ENCODE measurements around the gene GOLGA5.
"Not testable (repeated sequence)": the region's sequence is repeated elsewhere in the genome, so short reads cannot be mapped to it uniquely, and the experiment has no call there.

GOLGA5 gene, protein sequence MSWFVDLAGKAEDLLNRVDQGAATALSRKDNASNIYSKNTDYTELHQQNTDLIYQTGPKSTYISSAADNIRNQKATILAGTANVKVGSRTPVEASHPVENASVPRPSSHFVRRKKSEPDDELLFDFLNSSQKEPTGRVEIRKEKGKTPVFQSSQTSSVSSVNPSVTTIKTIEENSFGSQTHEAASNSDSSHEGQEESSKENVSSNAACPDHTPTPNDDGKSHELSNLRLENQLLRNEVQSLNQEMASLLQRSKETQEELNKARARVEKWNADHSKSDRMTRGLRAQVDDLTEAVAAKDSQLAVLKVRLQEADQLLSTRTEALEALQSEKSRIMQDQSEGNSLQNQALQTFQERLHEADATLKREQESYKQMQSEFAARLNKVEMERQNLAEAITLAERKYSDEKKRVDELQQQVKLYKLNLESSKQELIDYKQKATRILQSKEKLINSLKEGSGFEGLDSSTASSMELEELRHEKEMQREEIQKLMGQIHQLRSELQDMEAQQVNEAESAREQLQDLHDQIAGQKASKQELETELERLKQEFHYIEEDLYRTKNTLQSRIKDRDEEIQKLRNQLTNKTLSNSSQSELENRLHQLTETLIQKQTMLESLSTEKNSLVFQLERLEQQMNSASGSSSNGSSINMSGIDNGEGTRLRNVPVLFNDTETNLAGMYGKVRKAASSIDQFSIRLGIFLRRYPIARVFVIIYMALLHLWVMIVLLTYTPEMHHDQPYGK

DNA sequence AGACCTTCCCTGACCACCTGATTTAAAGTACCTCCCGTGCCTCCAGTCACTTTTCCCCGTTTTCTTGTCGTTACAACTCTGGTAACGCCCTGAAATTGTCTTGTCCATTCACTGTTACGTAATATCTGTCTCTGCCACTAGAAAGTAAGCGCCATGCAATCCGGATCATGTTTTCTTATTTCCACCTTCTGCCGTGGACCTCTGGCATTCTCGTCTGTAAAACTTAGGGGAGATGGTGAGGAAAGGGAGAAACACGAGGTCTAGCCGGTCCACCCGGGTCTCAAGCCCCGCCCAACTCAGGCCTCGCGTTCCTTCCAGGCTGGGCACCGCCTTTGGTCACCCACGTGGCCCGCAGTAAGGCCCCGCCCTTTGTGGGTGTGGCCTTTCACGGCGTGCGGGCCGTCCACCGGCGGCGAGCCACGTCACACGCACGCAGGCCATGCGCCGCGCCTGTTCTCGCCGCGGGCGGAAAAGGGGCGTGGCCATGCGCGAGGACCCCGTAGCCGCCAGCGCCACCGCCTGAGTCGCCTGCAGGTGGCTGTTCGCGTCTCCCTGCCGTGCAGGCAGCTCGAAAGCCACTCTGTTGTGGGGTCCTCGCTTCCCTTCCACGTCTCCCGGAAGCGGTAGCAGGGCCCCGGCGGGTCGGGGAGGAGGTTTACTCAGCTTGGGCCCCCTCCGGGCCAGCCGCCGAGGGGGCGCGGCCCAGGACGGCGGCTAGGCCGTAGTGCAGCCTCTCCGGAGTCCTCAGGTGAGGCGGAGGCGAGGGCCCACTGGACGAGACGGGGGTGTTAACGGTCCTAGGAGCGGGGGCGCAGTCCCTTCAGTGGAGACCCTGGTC is at the start of gene GOLGA5:
GOLGA5 (plus strand) TSS at position 597 of the 838 bp plus-strand sequence. CDS start 3,133 bp downstream, outside the sequence.
- ATAC-seq, result peak; percentile 97
- peak; percentile 98 for DNase-seq

DNA sequence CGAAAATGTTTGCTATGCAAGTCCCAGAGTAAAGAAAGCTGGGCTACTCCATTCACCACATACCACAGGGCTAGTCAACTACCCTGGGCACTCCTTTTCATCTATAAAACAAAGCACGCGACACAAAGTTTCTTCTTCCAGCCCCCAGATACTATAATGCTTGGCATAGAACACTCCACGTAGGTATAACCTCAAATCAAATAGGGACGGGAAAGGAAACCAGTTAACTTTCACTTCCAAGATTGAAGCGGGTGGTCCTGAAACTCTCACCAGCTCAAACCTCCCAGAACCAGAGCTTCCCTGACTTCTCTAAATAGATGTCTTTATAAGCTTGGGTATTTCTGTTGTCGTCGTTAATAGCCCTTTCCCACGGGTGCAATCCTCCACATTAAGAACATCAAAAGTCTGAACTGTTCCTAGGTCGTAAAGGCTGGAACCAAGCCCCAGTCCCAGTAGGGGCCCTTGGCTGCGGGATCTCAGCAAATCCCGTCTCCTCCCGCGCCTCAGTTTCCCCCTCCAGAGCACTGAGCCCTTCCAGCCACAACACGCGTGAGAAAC is 46.3 kb upstream of the GOLGA5 start:
- DNase-seq (no peak), ATAC-seq (peak; percentile 5)

DNA sequence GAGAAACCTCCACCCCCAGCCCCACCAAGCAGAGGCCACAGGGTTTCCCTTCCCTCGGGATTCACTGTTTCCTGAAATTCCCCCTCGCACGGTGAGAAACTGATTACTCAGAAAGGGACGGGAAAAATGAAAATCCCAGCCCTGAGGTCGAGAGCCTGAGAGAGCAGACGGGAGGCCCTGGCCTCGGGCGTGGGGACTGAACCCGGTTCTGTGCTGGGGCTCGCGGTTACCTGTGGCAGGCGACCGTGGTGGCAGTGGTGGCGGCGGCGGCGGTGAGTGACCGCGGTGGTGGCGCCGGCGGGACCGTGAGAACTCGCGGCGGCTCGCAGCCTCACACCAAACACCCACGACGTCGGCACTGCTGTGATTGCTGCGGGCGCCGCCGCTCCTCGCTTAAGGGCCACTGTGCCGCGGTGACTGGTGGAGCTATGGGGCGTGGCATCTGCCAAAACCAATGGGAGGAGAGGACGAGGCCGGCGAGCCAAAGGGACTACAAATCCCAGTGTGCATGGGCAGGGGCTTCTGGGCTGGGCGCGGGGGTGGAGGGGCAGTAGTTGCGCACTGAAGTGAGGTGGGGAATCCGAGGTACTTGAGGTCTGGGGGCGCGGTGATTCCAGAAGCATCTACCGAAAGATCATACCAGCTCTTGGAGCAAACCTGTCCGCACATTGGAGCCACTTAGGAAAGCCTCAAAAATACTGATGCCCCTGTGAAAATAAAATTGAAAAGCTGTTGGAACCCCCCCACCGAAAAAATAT is 45.7 kb upstream of the GOLGA5 start, which contains the start of gene LGMN:
LGMN (minus strand) TSS at position 369 of the 758 bp plus-strand sequence. CDS start 15,841 bp downstream, outside the sequence.
- peak; percentile 91 for ATAC-seq
- peak; percentile 82 for DNase-seq

- peak; percentile 31 for DNase-seq
- ATAC-seq, result not testable (repeated sequence)
These were observed 43.8 kb upstream of the GOLGA5 start for GRCh38 chr14:92750222-92750728.

DNA sequence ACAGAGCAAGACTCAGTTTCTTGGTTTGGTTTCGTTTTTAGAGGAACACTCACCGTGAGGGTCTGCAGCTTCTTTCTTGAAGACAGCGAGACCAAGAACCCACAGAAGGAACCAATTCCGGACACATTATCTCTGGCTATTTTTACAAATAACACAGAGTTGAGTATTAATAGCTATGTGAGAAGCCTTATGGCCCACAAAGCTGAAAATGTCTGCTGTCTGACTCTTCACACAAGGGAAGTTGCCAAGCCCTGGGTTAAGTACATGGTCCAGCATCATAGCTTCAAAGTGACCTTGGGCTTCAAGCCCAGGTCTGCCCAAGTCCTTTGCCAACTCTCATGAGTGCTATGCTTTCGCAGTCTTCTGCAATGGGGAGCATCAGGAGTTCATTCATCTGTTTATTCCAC is 43.1 kb upstream of the GOLGA5 start:
- no peak for DNase-seq
- no peak for ATAC-seq

DNA sequence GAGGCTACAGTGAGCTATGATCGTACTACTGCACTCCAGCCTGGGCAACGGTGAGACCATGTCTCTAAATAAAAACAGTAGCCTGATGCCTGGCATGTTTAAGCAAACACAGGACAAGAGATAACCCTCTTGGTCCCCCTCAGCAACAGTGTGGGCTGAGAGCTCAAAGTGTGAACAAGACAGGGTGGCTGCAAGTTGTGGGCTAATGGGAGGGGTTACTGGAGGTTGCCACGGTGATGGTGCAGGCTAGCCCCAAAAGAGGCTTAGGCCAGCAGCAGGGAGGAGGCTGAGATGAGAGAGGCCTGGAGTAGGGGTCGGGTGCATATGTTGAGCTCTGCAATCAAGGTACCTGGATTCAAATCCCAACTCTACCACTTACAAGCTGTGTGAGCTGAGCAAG is 42.3 kb upstream of the GOLGA5 start:
- ATAC-seq, result no peak
- DNase-seq, result no peak

GRCh38 chr14:92753250-92753649 is 40.9 kb upstream of the GOLGA5 start:
- no peak for DNase-seq
- ATAC-seq, result no peak

- DNase-seq, result no peak
- ATAC-seq, result no peak
These were observed 39.1 kb upstream of the GOLGA5 start for GRCh38 chr14:92754966-92755365.

DNA sequence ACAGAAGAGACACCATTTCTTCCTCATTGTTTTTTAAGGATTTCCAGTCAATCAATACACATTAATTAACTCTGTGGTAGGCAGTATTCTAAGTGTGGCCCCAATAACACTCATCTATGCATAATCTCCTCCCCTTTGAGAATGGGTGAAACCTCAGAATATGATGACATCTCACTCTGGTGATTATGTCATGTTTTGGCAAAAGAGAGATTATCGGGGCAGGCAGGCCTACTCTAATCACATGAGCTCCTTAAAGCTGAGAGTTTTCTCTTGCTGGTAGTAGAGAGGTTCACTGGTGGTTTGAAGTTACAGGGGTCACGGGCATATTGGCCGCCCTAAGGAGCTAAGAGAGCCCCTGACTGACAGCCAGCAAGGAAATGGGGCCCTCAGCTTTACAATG is 38.6 kb upstream of the GOLGA5 start:
- no peak for ATAC-seq
- DNase-seq, result no peak

DNA sequence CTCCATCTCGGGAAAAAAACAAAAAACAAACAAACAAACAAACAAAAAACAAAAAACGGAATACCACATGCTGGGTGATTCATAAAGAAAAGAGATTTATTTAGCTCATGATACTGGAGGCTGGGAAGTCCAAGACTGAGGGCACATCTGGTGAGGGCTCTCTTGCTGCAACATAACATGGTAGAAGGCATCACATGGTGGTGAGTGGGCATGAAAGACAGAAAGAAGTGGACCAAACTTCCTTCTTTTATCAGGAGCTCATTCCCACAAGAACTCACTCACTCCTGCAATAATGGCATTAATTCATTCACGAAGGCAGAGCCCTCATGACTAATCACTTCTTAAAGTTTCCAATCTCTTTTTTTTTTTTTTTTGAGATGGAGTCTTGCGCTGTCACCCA is 37.7 kb upstream of the GOLGA5 start:
- ATAC-seq (no peak), DNase-seq (no peak)

GRCh38 chr14:92759300-92759678 is 34.8 kb upstream of the GOLGA5 start:
- peak; percentile 36 for DNase-seq
- no peak for ATAC-seq

- peak; percentile 55 for ATAC-seq
- peak; percentile 45 for DNase-seq
These were observed 34.2 kb upstream of the GOLGA5 start for GRCh38 chr14:92759679-92760523.

- ATAC-seq (no peak), DNase-seq (no peak)
These were observed 33.6 kb upstream of the GOLGA5 start for GRCh38 chr14:92760524-92760805.

- not testable (repeated sequence) for DNase-seq
These were observed 30.2 kb upstream of the GOLGA5 start for GRCh38 chr14:92763666-92764631.

GRCh38 chr14:92768236-92768635 is 25.9 kb upstream of the GOLGA5 start:
- peak; percentile 94 for ATAC-seq
- DNase-seq, result peak; percentile 20

More at GRCh38 chr14:92763666-92764631, 30.2 kb upstream of the GOLGA5 start:
- ATAC-seq, result not testable (repeated sequence)

DNA sequence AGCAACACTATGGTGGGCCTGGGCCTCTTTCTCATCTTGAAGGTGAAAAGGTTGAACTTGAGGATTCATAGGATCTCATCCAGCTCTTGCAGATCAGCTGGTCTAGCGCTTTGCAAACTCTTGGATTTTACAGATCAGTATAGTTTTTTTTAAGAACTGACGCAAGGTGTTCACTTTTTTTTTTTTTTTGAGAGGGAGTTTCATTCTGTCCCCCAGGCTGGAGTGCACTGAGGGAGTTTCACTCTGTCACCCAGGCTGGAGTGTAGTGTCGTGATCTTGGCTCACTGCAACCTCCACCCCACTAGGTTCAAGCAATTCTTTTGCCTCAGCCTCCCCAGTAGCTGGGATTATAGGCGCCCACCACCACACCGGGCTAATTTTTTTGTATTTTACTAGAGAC is 25.3 kb upstream of the GOLGA5 start:
- DNase-seq (no peak), ATAC-seq (no peak)

- DNase-seq, result no peak
- no peak for ATAC-seq
These were observed 23.6 kb upstream of the GOLGA5 start for GRCh38 chr14:92770484-92770883.

- no peak for DNase-seq
- no peak for ATAC-seq
These were observed 19.5 kb upstream of the GOLGA5 start for GRCh38 chr14:92774572-92774971.

DNA sequence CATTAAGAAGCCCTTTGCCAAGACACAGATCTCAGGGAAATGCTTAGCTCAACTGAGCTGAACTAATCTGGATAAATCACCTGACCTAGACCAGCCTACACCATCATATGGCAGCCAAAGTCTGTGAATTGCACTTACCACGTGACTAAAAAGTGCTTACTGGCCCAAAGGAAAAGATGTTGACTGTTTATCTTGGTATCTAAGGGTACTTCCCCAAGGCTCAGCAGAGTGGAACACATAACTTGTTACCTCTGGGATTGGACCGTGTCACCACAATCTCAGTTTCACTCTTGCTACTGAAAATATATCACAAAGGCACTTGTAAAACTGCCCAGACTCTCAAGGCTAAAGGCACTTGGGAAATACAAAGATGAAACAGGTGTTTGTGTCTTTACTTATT is 18.8 kb upstream of the GOLGA5 start:
- peak; percentile 30 for DNase-seq

More for the DNA sequence above, 18.8 kb upstream of the GOLGA5 start:
- peak; percentile 94 for ATAC-seq
